ENCODE measurements around the gene MAD2L1BP. TPM values are rescaled to one million over a fixed set of nuclear protein-coding genes. Genes with fewer than 3 reads are reported as not detected.
A peak's percentile ranks its signal among the peaks of the same experiment; 100 is the strongest.

The MAD2L1BP gene
- total and polyA plus RNA-seq, 2 donors (not counting 3 experiments of a cell fraction or from before 2014, with no cell fraction given): 32.3 to 62.0 TPM

DNA sequence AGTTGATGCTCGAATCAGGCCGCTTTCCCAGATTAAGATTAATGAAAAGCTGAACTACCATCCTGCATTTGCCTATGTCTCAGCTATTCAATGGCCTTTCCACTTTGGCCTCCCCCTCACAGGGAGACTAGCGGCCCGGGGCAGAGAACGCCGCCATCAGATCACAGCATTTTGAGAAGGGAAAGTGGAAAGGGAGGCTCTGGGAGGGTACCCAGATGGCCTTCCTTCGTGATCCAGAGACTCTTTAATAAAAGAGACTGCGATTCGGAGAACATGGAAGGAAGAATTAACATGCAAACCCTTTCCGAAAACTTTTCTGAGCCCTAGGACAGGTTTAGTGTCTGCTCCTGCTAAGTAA lies 51.4 kb downstream of the MAD2L1BP start:
- Histone ChIP-seq H3K4me2 (ENCODE audit: insufficient read depth, low read length) (peak overlapping the region; percentile 74), H3K9me1 (replicated peaks; ENCODE audit: control insufficient read depth, extremely low read depth, insufficient read depth, low read length) (no peaks in the 10 kb centered on the region), H3K4me1 (ENCODE audit: control insufficient read depth, extremely low read depth, insufficient read depth, low read length) (peaks cover 13% of the 10 kb centered on the region), H3K36me3 (ENCODE audit: control insufficient read depth in 2 of 2, extremely low read depth in 1 of 2, insufficient read depth in 2 of 2, low read length in 2 of 2) (no peaks in the 10 kb centered on the region), H3K27ac (ENCODE audit: insufficient read depth, low read depth, low read length) (peak overlapping the region; percentile 64), H3K79me2 (ENCODE audit: control insufficient read depth, insufficient read depth, low read length) (peaks cover 36% of the 10 kb centered on the region), H4K20me1 (replicated peaks; ENCODE audit: control insufficient read depth, extremely low read depth, insufficient read depth, low read length) (no peaks in the 10 kb centered on the region), H3K4me3 (replicated peaks in 1 of 3; ENCODE audit: insufficient read depth in 1 of 3, low read depth in 1 of 3, low read length in 3 of 3) (peak overlapping the region; percentile 45 to 95 (median 64)), H3K9me3 (replicated peaks; ENCODE audit: control insufficient read depth, insufficient read depth, low read length) (no peaks in the 10 kb centered on the region), H3K27me3 (ENCODE audit: control insufficient read depth in 2 of 2, insufficient read depth in 2 of 2, low read length in 2 of 2) (no peaks in the 10 kb centered on the region), H3K9ac (replicated peaks; ENCODE audit: extremely low read depth, insufficient read depth, low read length) (peak overlapping the region; percentile 89), H2AFZ (ENCODE audit: low read depth, low read length) (peak overlapping the region; percentile 93)
- intact Hi-C loops (cut with micrococcal nuclease): loop anchor here (1.0 kb wide), 1 partner anchor 12 kb away; no protein-coding TSS in a partner anchor
- TF ChIP-seq MYC (IDR thresholded peaks at IDR 0.05; ENCODE audit: low read depth, low read length) (no peak), POLR2A (IDR thresholded peaks at IDR 0.05; ENCODE audit: low read depth, low read length) (no peak)
- TF ChIP-seq, protein P1, sequence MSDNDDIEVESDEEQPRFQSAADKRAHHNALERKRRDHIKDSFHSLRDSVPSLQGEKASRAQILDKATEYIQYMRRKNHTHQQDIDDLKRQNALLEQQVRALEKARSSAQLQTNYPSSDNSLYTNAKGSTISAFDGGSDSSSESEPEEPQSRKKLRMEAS (IDR thresholded peaks at IDR 0.05; ENCODE audit: insufficient read depth, insufficient read length): no peak
- no peak for FAIRE-seq
- ChIA-PET POLR2A (no interaction called here), CTCF (interaction anchor here (1.1 to 2.6 kb wide), 5 partner anchors 17 to 392 kb away, joined by 3 to 7 read pairs (median 7); partner anchors contain the start of gene VEGFA)
- DNase-seq (ENCODE audit: low read depth, low spot score): no peak
- dilution Hi-C loops (cut with MboI; ENCODE audit: extremely low pct_ligation_motif_present, low sequenced_read_pairs): no loop called here
- TSS peak; percentile 64 for BruUV-seq (replicated peaks)

GRCh38 chr6:43687437-43688347 lies 52.1 kb downstream of the MAD2L1BP start, which contains the start of gene MRPS18A:
Gene MRPS18A (minus strand): TSS chr6:43687791. CDS start chr6:43687779, 12 bp downstream.
- DNase-seq (ENCODE audit: low read depth, low spot score): peak; percentile 71
- dilution Hi-C loops (cut with MboI; ENCODE audit: extremely low pct_ligation_motif_present, low sequenced_read_pairs) (no loop called here), intact Hi-C loops (cut with micrococcal nuclease) (loop anchor here (1.0 kb wide), 1 partner anchor 12 kb away; no protein-coding TSS in a partner anchor)
- CTCF ChIA-PET: interaction anchor here (0.8 to 2.6 kb wide), 7 partner anchors 13 to 391 kb away, joined by 3 to 7 read pairs (median 6); partner anchors contain the start of gene VEGFA
- Histone ChIP-seq H3K9me3 (replicated peaks; ENCODE audit: control insufficient read depth, insufficient read depth, low read length) (no peaks in the 10 kb centered on the region), H4K20me1 (replicated peaks; ENCODE audit: control insufficient read depth, extremely low read depth, insufficient read depth, low read length) (no peaks in the 10 kb centered on the region), H3K4me3 (replicated peaks in 1 of 3; ENCODE audit: insufficient read depth in 1 of 3, low read depth in 1 of 3, low read length in 3 of 3) (peak within 1 kb of the TSS; percentile 45 to 95 (median 64)), H3K9me1 (replicated peaks; ENCODE audit: control insufficient read depth, extremely low read depth, insufficient read depth, low read length) (no peaks in the 10 kb centered on the region), H3K4me2 (ENCODE audit: insufficient read depth, low read length) (peak within 1 kb of the TSS; percentile 74), H3K9ac (replicated peaks; ENCODE audit: extremely low read depth, insufficient read depth, low read length) (peak within 1 kb of the TSS; percentile 89), H3K27me3 (ENCODE audit: control insufficient read depth in 2 of 2, insufficient read depth in 2 of 2, low read length in 2 of 2) (no peaks in the 10 kb centered on the region), H2AFZ (ENCODE audit: low read depth, low read length) (peak within 1 kb of the TSS; percentile 93), H3K36me3 (ENCODE audit: control insufficient read depth in 2 of 2, extremely low read depth in 1 of 2, insufficient read depth in 2 of 2, low read length in 2 of 2) (no peaks in the 10 kb centered on the region), H3K27ac (ENCODE audit: insufficient read depth, low read depth, low read length) (peak within 1 kb of the TSS; percentile 64), H3K4me1 (ENCODE audit: control insufficient read depth, extremely low read depth, insufficient read depth, low read length) (peaks cover 13% of the 10 kb centered on the region), H3K79me2 (ENCODE audit: control insufficient read depth, insufficient read depth, low read length) (peaks cover 30% of the 10 kb centered on the region)
- peak; percentile 92 for FAIRE-seq
- POLR2A ChIA-PET: interaction anchor here (0.5 to 1.1 kb wide), 2 partner anchors 10 to 60 kb away, joined by 3 to 4 read pairs; no protein-coding TSS in a partner anchor
- TF ChIP-seq GATA2 (IDR thresholded peaks at IDR 0.05; ENCODE audit: insufficient read depth, insufficient read length, low read depth, low read length): no peak
- TF ChIP-seq POLR2AphosphoS5 (IDR thresholded peaks at IDR 0.05; ENCODE audit: insufficient read depth, low read depth, low read length): peak; percentile 86
- no peak for TF ChIP-seq MYC (IDR thresholded peaks at IDR 0.05; ENCODE audit: low read depth, low read length)
- peak; percentile 92 for TF ChIP-seq POLR2A (IDR thresholded peaks at IDR 0.05; ENCODE audit: low read depth, low read length)
- TF ChIP-seq FOS (IDR thresholded peaks at IDR 0.05; ENCODE audit: borderline replicate concordance, insufficient read depth, low read length): peak; percentile 28
- BruUV-seq (replicated peaks): TSS peak; percentile 82
